ENCODE measurements around the gene GUCY2F.

Gene GUCY2F

GRCh38 chrX:109343671-109344070 is 138.2 kb downstream of the GUCY2F start:
- no peak for DNase-seq (ENCODE audit: low read depth in 2 of 2)

GRCh38 chrX:109336141-109336540 is 145.7 kb downstream of the GUCY2F start:
- DNase-seq (ENCODE audit: low read depth in 2 of 2) = no peak

GRCh38 chrX:109327251-109327650 is 154.6 kb downstream of the GUCY2F start:
- DNase-seq (ENCODE audit: low read depth in 2 of 2) = no peak

Measured in activated CD8-positive, alpha-beta memory T cell treated with anti-CD3 and anti-CD28 coated beads for 4 hours (primary cell).